ENCODE measurements around the gene CELF3. TPM values are rescaled to one million over a fixed set of nuclear protein-coding genes. Genes with fewer than 3 reads are reported as not detected.

The CELF3 gene
- total RNA-seq (2021) = 0.34 to 0.64 TPM (median 0.42 TPM) in 3 replicates
- percentile 9 among the genes with signal in this experiment for Bru-seq, nascent RNA
- long read RNA-seq, experiment 1, partial matches to known transcripts = 0 of 1 reads
- long read RNA-seq, experiment 1, other reads (novel, unspliced or antisense) = 0 of 1 reads
- long read RNA-seq, experiment 2 = 0 reads
- long read RNA-seq, experiment 3 = 0 reads

- Mint-ChIP-seq H3K27ac (peak within 1 kb of the TSS; percentile 84; the same call in 1 of the 2 replicates), H3K36me3 (no peaks in the 10 kb centered on the region), H3K9me3 (no peaks in the 10 kb centered on the region), H3K27me3 (ENCODE audit: low read depth) (peaks cover 64% of the 10 kb centered on the region), H3K4me1 (peaks cover 31% of the 10 kb centered on the region), H3K4me3 (peak within 1 kb of the TSS; percentile 75)
- DNase-seq (ENCODE audit: low spot score) = peak; percentile 64
- ChIA-PET CTCF (interaction anchor here (0.6 to 3.9 kb wide), 19 partner anchors 7 to 347 kb away, joined by 3 to 48 read pairs (median 4); partner anchors contain the start of genes CGN and SNX27), POLR2A (interaction anchor here (0.6 to 2.1 kb wide), 6 partner anchors 12 to 207 kb away, joined by 3 to 7 read pairs (median 4); partner anchors contain the start of genes C2CD4D, MRPL9 and TDRKH)
- ATAC-seq = peak; percentile 15
- TF ChIP-seq ZBTB21 (CRISPR knock-in tag; IDR thresholded peaks at IDR 0.05; ENCODE audit: borderline replicate concordance) (no peak), ZBTB43 (CRISPR knock-in tag; IDR thresholded peaks at IDR 0.05) (no peak), CREM (CRISPR knock-in tag; IDR thresholded peaks at IDR 0.05) (0 out of 2 replicates have a peak, but pooled peaks have one; percentile 53), MYBL2 (CRISPR knock-in tag; IDR thresholded peaks at IDR 0.05) (0 out of 2 replicates have a peak, but pooled peaks have one; percentile 32), RORB (CRISPR knock-in tag; IDR thresholded peaks at IDR 0.05) (no peak), NFE2L1 (CRISPR knock-in tag; IDR thresholded peaks at IDR 0.05) (no peak), ZNF138 (CRISPR knock-in tag; conservative IDR thresholded peaks at IDR 0.05) (no peak), SMAD4 (CRISPR knock-in tag; IDR thresholded peaks at IDR 0.05) (no peak; the same call in 1 of the 2 replicates), ZNF281 (CRISPR knock-in tag; IDR thresholded peaks at IDR 0.05) (0 out of 2 replicates have a peak, but pooled peaks have one; percentile 79), RELA (CRISPR knock-in tag; IDR thresholded peaks at IDR 0.05; ENCODE audit: borderline replicate concordance) (no peak), SOX15 (CRISPR knock-in tag; IDR thresholded peaks at IDR 0.05) (no peak), NR1H2 (CRISPR knock-in tag; IDR thresholded peaks at IDR 0.05) (0 out of 2 replicates have a peak, but pooled peaks have one; percentile 24), ZNF219 (CRISPR knock-in tag; IDR thresholded peaks at IDR 0.05; ENCODE audit: borderline replicate concordance) (no peak), FOXK1 (CRISPR knock-in tag; IDR thresholded peaks at IDR 0.05) (no peak; the same call in 1 of the 2 replicates), ZNF121 (CRISPR knock-in tag; IDR thresholded peaks at IDR 0.05) (no peak)
- TF ChIP-seq, protein P1, sequence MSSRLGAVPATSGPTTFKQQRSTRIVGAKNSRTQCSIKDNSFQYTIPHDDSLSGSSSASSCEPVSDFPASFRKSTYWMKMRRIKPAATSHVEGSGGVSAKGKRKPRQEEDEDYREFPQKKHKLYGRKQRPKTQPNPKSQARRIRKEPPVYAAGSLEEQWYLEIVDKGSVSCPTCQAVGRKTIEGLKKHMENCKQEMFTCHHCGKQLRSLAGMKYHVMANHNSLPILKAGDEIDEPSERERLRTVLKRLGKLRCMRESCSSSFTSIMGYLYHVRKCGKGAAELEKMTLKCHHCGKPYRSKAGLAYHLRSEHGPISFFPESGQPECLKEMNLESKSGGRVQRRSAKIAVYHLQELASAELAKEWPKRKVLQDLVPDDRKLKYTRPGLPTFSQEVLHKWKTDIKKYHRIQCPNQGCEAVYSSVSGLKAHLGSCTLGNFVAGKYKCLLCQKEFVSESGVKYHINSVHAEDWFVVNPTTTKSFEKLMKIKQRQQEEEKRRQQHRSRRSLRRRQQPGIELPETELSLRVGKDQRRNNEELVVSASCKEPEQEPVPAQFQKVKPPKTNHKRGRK (CRISPR knock-in tag; IDR thresholded peaks at IDR 0.05; ENCODE audit: borderline replicate concordance) = no peak
- TF ChIP-seq, protein P2, sequence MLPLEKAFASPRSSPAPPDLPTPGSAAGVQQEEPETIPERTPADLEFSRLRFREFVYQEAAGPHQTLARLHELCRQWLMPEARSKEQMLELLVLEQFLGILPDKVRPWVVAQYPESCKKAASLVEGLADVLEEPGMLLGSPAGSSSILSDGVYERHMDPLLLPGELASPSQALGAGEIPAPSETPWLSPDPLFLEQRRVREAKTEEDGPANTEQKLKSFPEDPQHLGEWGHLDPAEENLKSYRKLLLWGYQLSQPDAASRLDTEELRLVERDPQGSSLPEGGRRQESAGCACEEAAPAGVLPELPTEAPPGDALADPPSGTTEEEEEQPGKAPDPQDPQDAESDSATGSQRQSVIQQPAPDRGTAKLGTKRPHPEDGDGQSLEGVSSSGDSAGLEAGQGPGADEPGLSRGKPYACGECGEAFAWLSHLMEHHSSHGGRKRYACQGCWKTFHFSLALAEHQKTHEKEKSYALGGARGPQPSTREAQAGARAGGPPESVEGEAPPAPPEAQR (CRISPR knock-in tag; IDR thresholded peaks at IDR 0.05) = 0 out of 2 replicates have a peak, but pooled peaks have one; percentile 64
- TF ChIP-seq, protein P3, sequence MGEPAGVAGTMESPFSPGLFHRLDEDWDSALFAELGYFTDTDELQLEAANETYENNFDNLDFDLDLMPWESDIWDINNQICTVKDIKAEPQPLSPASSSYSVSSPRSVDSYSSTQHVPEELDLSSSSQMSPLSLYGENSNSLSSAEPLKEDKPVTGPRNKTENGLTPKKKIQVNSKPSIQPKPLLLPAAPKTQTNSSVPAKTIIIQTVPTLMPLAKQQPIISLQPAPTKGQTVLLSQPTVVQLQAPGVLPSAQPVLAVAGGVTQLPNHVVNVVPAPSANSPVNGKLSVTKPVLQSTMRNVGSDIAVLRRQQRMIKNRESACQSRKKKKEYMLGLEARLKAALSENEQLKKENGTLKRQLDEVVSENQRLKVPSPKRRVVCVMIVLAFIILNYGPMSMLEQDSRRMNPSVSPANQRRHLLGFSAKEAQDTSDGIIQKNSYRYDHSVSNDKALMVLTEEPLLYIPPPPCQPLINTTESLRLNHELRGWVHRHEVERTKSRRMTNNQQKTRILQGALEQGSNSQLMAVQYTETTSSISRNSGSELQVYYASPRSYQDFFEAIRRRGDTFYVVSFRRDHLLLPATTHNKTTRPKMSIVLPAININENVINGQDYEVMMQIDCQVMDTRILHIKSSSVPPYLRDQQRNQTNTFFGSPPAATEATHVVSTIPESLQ (CRISPR knock-in tag; IDR thresholded peaks at IDR 0.05) = no peak
- TF ChIP-seq, protein P4, sequence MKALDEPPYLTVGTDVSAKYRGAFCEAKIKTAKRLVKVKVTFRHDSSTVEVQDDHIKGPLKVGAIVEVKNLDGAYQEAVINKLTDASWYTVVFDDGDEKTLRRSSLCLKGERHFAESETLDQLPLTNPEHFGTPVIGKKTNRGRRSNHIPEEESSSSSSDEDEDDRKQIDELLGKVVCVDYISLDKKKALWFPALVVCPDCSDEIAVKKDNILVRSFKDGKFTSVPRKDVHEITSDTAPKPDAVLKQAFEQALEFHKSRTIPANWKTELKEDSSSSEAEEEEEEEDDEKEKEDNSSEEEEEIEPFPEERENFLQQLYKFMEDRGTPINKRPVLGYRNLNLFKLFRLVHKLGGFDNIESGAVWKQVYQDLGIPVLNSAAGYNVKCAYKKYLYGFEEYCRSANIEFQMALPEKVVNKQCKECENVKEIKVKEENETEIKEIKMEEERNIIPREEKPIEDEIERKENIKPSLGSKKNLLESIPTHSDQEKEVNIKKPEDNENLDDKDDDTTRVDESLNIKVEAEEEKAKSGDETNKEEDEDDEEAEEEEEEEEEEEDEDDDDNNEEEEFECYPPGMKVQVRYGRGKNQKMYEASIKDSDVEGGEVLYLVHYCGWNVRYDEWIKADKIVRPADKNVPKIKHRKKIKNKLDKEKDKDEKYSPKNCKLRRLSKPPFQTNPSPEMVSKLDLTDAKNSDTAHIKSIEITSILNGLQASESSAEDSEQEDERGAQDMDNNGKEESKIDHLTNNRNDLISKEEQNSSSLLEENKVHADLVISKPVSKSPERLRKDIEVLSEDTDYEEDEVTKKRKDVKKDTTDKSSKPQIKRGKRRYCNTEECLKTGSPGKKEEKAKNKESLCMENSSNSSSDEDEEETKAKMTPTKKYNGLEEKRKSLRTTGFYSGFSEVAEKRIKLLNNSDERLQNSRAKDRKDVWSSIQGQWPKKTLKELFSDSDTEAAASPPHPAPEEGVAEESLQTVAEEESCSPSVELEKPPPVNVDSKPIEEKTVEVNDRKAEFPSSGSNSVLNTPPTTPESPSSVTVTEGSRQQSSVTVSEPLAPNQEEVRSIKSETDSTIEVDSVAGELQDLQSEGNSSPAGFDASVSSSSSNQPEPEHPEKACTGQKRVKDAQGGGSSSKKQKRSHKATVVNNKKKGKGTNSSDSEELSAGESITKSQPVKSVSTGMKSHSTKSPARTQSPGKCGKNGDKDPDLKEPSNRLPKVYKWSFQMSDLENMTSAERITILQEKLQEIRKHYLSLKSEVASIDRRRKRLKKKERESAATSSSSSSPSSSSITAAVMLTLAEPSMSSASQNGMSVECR (CRISPR knock-in tag; IDR thresholded peaks at IDR 0.05; ENCODE audit: borderline replicate concordance) = peak; percentile 66; the same call in 1 of the 2 replicates
- TF ChIP-seq, protein P5, sequence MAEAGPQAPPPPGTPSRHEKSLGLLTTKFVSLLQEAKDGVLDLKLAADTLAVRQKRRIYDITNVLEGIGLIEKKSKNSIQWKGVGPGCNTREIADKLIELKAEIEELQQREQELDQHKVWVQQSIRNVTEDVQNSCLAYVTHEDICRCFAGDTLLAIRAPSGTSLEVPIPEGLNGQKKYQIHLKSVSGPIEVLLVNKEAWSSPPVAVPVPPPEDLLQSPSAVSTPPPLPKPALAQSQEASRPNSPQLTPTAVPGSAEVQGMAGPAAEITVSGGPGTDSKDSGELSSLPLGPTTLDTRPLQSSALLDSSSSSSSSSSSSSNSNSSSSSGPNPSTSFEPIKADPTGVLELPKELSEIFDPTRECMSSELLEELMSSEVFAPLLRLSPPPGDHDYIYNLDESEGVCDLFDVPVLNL (CRISPR knock-in tag; IDR thresholded peaks at IDR 0.05; ENCODE audit: borderline replicate concordance, low read depth) = no peak
Observed at GRCh38 chr1:151716771-151717631, at the start of gene CELF3. CELF3 (minus strand) TSS chr1:151716803; CDS start chr1:151716020, 783 bp downstream.
